Trophoblast cell (in vitro differentiated cells and primary cell): ENCODE results near the gene VWA1.
"Not testable (repeated sequence)": the region's sequence is repeated elsewhere in the genome, so short reads cannot be mapped to it uniquely, and the experiment has no call there.

Experiments used
- DNase-seq, 2 donors: peaks; one replicate each; pipeline ENCODE4 v3.0.0-alpha.2; 2016
- H2AFZ ChIP-seq: 2 replicates; pipeline ENCODE4 v1.6.1; 2013; ENCODE audit warnings: low read length, moderate library complexity, mild to moderate bottlenecking; ENCODE audit not compliant: insufficient read depth, poor library complexity
- H2AK5ac ChIP-seq: 2 replicates; pipeline ENCODE4 v1.6.1; 2013; ENCODE audit warnings: mild to moderate bottlenecking, low read length
- H2BK120ac ChIP-seq: 2 replicates; pipeline ENCODE4 v1.6.1; 2013; ENCODE audit warnings: low read length, mild to moderate bottlenecking, moderate library complexity; ENCODE audit not compliant: insufficient read depth, poor library complexity
- H2BK12ac ChIP-seq: 2 replicates; pipeline ENCODE4 v1.6.1; 2013; ENCODE audit warnings: mild to moderate bottlenecking, low read length, moderate library complexity
- H2BK5ac ChIP-seq: 2 replicates; pipeline ENCODE4 v1.6.1; 2013; ENCODE audit warnings: low read length, low read depth, moderate library complexity, mild to moderate bottlenecking; ENCODE audit not compliant: poor library complexity
- H3K14ac ChIP-seq: 2 replicates; pipeline ENCODE4 v1.6.1; 2013; ENCODE audit warnings: mild to moderate bottlenecking, low read length
- H3K18ac ChIP-seq: 2 replicates; pipeline ENCODE4 v1.6.1; 2013; ENCODE audit warnings: mild to moderate bottlenecking, low read length
- H3K23ac ChIP-seq: 2 replicates; pipeline ENCODE4 v1.6.1; 2013; ENCODE audit warnings: low read length
- H3K27ac ChIP-seq: 2 replicates; pipeline ENCODE4 v1.5.1; 2013; ENCODE audit warnings: low read depth, mild to moderate bottlenecking, inconsistent platforms, low read length, moderate library complexity
- H3K27me3 ChIP-seq: 2 replicates; pipeline ENCODE4 v1.6.1; 2013; ENCODE audit warnings: inconsistent platforms, mild to moderate bottlenecking, low read length, moderate library complexity; ENCODE audit not compliant: insufficient read depth
- H3K36me3 ChIP-seq, 2 experiments: 1 replicate in 1 of 2; 2 replicates in 1 of 2; pipeline ENCODE4 v1.6.1; 2013; ENCODE audit warnings: low read length in 2 of 2, mild to moderate bottlenecking in 2 of 2, moderate library complexity in 1 of 2; ENCODE audit not compliant: insufficient read depth in 2 of 2, control insufficient read depth in 1 of 2
- H3K4ac ChIP-seq: 2 replicates; pipeline ENCODE4 v1.6.1; 2013; ENCODE audit warnings: low read depth, mild to moderate bottlenecking, low read length, moderate library complexity
- H3K4me1 ChIP-seq, 2 experiments: 1 replicate in 1 of 2; 2 replicates in 1 of 2; pipeline ENCODE4 v1.6.1; 2013; ENCODE audit warnings: low read length in 2 of 2, mild to moderate bottlenecking in 2 of 2, moderate library complexity in 1 of 2; ENCODE audit not compliant: insufficient read depth in 2 of 2, control insufficient read depth in 1 of 2
- H3K4me2 ChIP-seq: 2 replicates; pipeline ENCODE4 v1.6.1; 2013; ENCODE audit warnings: inconsistent platforms, mild to moderate bottlenecking, low read length, moderate library complexity
- H3K4me3 ChIP-seq: 2 replicates; pipeline ENCODE4 v1.5.1; 2013; ENCODE audit warnings: mild to moderate bottlenecking, low read depth, low read length, inconsistent platforms
- H3K79me1 ChIP-seq: one replicate; pipeline ENCODE4 v1.6.1; 2013; ENCODE audit warnings: low read length
- H3K79me2 ChIP-seq: 2 replicates; pipeline ENCODE4 v1.6.1; 2013; ENCODE audit warnings: low read length, mild to moderate bottlenecking; ENCODE audit not compliant: control insufficient read depth, insufficient read depth, poor library complexity
- H3K9ac ChIP-seq: 2 replicates; pipeline ENCODE4 v1.6.1; 2013; ENCODE audit warnings: mild to moderate bottlenecking, low read length
- H3K9me3 ChIP-seq: 2 replicates; pipeline ENCODE4 v1.6.1; 2013; ENCODE audit warnings: low read depth, mild to moderate bottlenecking, control low read depth, inconsistent platforms, low read length; ENCODE audit not compliant: insufficient read depth
- H4K12ac ChIP-seq: 2 replicates; pipeline ENCODE4 v1.6.1; 2013; ENCODE audit warnings: low read depth, mild to moderate bottlenecking, low read length, moderate library complexity
- H4K8ac ChIP-seq: 2 replicates; pipeline ENCODE4 v1.6.1; 2013; ENCODE audit warnings: low read depth, mild to moderate bottlenecking, low read length, moderate library complexity
- H4K91ac ChIP-seq: one replicate; pipeline ENCODE4 v1.6.1; 2013; ENCODE audit warnings: low read depth, mild to moderate bottlenecking, low read length, moderate library complexity
- WGBS: extraction: QIAGEN DNeasy Blood & Tissue Kit; methylation state at CpG from one replicate; pipeline ENCODE4 v1.1.7; 2013; ENCODE audit warnings: missing lambda C conversion rate; ENCODE audit not compliant: insufficient read length, insufficient coverage; ENCODE audit errors: extremely low coverage; 5-methylcytosine and 5-hydroxymethylcytosine counted together

VWA1 gene

DNA sequence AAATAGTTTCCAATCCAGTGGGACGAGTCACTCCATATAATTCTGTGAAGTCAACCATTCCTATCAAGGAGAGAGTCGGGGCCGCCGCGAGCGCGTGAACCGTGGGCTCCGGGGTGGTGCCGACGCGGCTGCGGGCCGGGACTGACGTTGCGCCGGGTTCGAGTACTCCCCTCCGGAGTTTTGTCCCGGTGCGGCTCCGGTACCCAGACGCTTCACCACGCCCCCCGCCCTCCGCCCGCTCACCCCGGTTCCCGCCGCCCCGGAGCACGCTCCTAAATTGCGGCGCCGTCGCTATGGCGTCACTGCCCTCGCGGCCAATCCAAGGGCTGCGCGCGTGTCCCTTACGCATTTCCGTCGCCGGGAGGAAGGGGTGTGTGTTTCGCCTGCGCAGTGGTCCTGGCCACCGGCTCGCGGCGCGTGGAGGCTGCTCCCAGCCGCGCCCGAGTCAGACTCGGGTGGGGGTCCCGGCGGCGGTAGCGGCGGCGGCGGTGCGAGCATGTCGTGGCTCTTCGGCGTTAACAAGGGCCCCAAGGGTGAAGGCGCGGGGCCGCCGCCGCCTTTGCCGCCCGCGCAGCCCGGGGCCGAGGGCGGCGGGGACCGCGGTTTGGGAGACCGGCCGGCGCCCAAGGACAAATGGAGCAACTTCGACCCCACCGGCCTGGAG is 36.0 kb downstream of the VWA1 start, which contains the start of gene ATAD3B:
ATAD3B (plus strand) TSS at position 377 of the 664 bp plus-strand sequence; CDS start at position 497, 120 bp downstream.
- no peak within 1 kb of the TSS for H2BK5ac ChIP-seq
- no peaks in the 10 kb centered on the region for H3K9me3 ChIP-seq
- peak within 1 kb of the TSS; percentile 71 for H4K91ac ChIP-seq
- H3K9ac ChIP-seq, result peak within 1 kb of the TSS; percentile 96
- peak within 1 kb of the TSS; percentile 6 for H3K27ac ChIP-seq
- peak; percentile 88 to 96 for DNase-seq
- H2BK12ac ChIP-seq, result no peak within 1 kb of the TSS
- H3K36me3 ChIP-seq, result no peaks in the 10 kb centered on the region
- H3K79me1 ChIP-seq, result peaks cover 2% of the 10 kb centered on the region
- H4K8ac ChIP-seq, result peak within 1 kb of the TSS; percentile 66
- peak within 1 kb of the TSS; percentile 47 for H3K14ac ChIP-seq
- peak within 1 kb of the TSS; percentile 48 for H3K18ac ChIP-seq
- peaks cover 2 to 10% of the 10 kb centered on the region in 2 experiments for H3K4me1 ChIP-seq
- no peak within 1 kb of the TSS for H2AK5ac ChIP-seq
- peaks cover 6% of the 10 kb centered on the region for H3K79me2 ChIP-seq
- peak within 1 kb of the TSS; percentile 78 for H3K4ac ChIP-seq
- H2BK120ac ChIP-seq, result peak within 1 kb of the TSS; percentile 16
- H3K4me3 ChIP-seq, result peak within 1 kb of the TSS; percentile 95
- no CpG with 5 or more reads among the region's 87 CpGs for whole genome bisulfite sequencing
- H3K27me3 ChIP-seq, result no peaks in the 10 kb centered on the region
- H2AFZ ChIP-seq, result peak within 1 kb of the TSS; percentile 57
- peak within 1 kb of the TSS; percentile 65 for H4K12ac ChIP-seq
- H3K4me2 ChIP-seq, result peak within 1 kb of the TSS; percentile 94
- H3K23ac ChIP-seq, result no peak within 1 kb of the TSS

DNA sequence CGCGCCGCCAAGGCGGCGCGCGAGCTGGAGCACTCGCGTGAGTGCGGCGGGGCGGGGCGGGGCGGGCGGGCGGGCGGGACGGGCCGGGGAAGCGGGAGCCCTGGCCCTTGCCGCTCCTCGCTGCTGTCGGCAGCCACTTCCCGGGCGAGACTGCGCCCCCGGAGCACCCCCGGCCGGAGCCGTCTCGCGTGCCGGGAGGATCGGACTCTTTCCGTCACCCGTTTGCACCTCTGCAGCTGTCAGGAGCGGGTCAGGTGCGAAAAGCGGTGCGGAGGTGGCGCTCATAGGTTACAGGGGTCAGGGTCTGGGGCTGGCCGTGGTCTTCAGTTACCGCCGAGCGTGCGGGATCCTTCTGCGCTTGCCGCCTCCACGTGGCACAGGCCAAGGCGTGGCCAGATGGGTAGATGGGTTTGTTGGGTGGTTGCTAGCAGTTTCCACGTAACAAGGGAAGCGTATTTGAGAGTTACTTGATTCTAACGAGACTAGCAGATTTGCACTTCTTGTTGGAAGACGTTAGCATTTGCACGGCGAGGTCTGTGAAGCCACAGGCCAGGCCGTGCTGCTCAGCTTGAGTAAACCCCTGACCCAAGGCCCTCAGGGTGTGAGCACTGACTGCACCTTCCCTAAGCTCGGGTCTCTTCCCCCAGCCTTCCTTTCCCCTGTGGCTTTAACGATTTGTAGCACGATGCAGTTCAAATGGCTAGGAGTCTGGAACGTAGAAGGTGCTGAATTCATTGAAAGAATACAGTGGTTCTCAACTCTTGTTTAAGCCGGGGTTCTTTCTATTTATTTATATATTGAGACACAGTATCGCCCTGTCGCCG is 36.8 kb downstream of the VWA1 start:
- not testable (repeated sequence) for H3K9me3 ChIP-seq, H3K18ac ChIP-seq, H3K27ac ChIP-seq, H2AK5ac ChIP-seq, H4K12ac ChIP-seq, H3K23ac ChIP-seq, H2AFZ ChIP-seq, H3K79me1 ChIP-seq, H3K36me3 ChIP-seq, H4K8ac ChIP-seq, H2BK12ac ChIP-seq, H2BK5ac ChIP-seq, H2BK120ac ChIP-seq, H3K27me3 ChIP-seq, H3K14ac ChIP-seq, H4K91ac ChIP-seq, H3K79me2 ChIP-seq
- Histone ChIP-seq H3K4me3 (peak overlapping the region; percentile 84), H3K4me1 (peaks cover 2 to 10% of the 10 kb centered on the region in 2 experiments), H3K4ac (peak overlapping the region; percentile 92), H3K9ac (peak overlapping the region; percentile 66), H3K4me2 (peak overlapping the region; percentile 63)
- WGBS, result no CpG with 5 or more reads among the region's 65 CpGs
- DNase-seq, result peak in 1 of 2 donors; percentile 3

DNA sequence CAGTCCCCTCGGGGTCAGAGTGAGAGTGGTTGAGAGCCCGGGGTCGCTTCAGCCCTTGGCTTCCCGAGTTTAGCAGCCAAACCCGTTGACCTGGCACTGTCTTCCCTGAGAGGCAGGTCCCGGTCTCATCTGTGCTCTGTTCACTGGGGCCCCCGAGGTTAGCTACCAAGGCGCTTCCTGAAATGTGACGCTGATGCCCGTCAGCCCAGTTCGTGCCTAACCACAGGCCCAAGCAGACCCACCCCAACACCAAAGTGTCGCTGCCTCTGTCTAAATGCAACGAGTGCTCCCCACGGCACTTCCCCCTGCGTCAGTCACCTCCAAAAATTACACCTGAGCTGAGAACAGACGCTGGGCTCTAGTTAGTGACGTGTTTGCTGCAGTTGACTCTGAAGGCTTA is 40.5 kb downstream of the VWA1 start:
- WGBS, result no CpG with 5 or more reads among the region's 17 CpGs
- not testable (repeated sequence) for H3K4me2 ChIP-seq, H3K14ac ChIP-seq, H3K4me3 ChIP-seq, H3K9me3 ChIP-seq, H3K27me3 ChIP-seq, H3K27ac ChIP-seq, H4K12ac ChIP-seq, H3K9ac ChIP-seq, H3K18ac ChIP-seq, DNase-seq, H4K91ac ChIP-seq, H3K4ac ChIP-seq, H2BK120ac ChIP-seq, H3K79me1 ChIP-seq, H2AFZ ChIP-seq, H4K8ac ChIP-seq, H2BK5ac ChIP-seq, H3K79me2 ChIP-seq, H3K23ac ChIP-seq, H3K4me1 ChIP-seq, H2AK5ac ChIP-seq, H2BK12ac ChIP-seq
- H3K36me3 ChIP-seq, result peaks cover 35 to 36% of the 10 kb centered on the region in 2 experiments

DNA sequence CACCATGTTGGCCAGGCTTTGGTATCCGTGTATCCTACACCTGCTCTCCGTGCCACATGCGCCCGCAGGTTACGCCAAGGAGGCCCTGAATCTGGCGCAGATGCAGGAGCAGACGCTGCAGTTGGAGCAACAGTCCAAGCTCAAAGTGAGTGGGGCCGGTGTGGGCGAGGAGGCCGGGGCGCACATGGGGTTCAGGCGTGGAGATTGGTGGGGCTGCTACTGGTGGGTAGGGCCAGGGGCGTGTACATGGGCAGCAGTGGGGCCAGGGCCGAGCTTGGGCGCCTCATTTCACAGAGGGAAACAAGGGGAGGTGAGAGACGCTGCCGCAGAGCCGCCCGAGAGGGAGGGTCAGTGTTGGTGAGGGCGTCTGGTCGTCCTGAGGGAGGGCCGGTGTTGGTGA is 41.7 kb downstream of the VWA1 start:
- H2BK5ac ChIP-seq, result no peak overlapping the region
- H3K4me2 ChIP-seq, result no peak overlapping the region
- H3K4me3 ChIP-seq, result no peak overlapping the region
- H4K8ac ChIP-seq, result no peak overlapping the region
- no peak for DNase-seq
- H3K27me3 ChIP-seq, result no peaks in the 10 kb centered on the region
- H3K79me2 ChIP-seq, result peaks cover 6% of the 10 kb centered on the region
- H3K14ac ChIP-seq, result no peak overlapping the region
- no peak overlapping the region for H3K9ac ChIP-seq
- H3K4ac ChIP-seq, result no peak overlapping the region
- no peak overlapping the region for H4K12ac ChIP-seq
- H2AK5ac ChIP-seq, result no peak overlapping the region
- no peak overlapping the region for H2BK12ac ChIP-seq
- H3K36me3 ChIP-seq, result peaks cover 42% of the 10 kb centered on the region in 2 experiments
- no peak overlapping the region for H3K23ac ChIP-seq
- no peak overlapping the region for H3K27ac ChIP-seq
- peaks cover 0 to 6% of the 10 kb centered on the region in 2 experiments for H3K4me1 ChIP-seq
- no peak overlapping the region for H4K91ac ChIP-seq
- H2BK120ac ChIP-seq, result no peak overlapping the region
- H3K79me1 ChIP-seq, result no peaks in the 10 kb centered on the region
- H3K9me3 ChIP-seq, result peaks cover 8% of the 10 kb centered on the region
- H3K18ac ChIP-seq, result no peak overlapping the region
- H2AFZ ChIP-seq, result no peak overlapping the region
- no CpG with 5 or more reads among the region's 22 CpGs for WGBS
